ENCODE data around the gene AMN. TPM values are rescaled to one million over a fixed set of nuclear protein-coding genes. Genes with fewer than 3 reads are reported as not detected.

The AMN gene
- total RNA-seq, 2 experiments from 2014 or later: 0.35 to 5.6 TPM

DNA sequence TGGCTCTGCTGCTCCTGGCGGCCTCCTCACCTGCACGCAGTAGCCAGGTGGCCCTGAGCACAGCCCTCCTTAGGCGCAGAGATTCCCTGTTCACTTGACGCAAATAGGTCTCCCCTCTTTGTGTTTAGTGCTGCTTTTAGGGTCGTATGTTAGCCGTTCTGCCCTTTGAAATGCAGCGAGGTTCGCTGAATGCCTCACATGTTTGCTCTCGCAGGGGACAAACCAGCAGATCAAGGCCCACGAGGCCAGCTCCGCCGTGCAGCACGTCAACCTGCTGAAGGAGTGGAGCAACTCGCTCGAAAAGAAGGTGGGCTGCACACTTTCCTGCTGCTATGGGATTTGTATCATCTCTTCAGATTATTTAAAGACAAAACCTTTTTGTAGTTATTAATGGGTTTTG lies 31.4 kb upstream of the AMN start:
- BruUV-seq (replicated peaks): no TSS peak
- ChIA-PET CTCF (ENCODE audit: unreplicated experiment) (no interaction called here), POLR2A (no interaction called here)
- H3K79me2 ChIP-seq (ENCODE audit: insufficient read depth, low read depth, low read length): no peaks in the 10 kb centered on the region
- intact Hi-C loops (cut with micrococcal nuclease; ENCODE audit: unreplicated experiment): no loop called here
- H3K4me1 ChIP-seq (ENCODE audit: insufficient read depth, low read length, poor library complexity, severe bottlenecking): no peaks in the 10 kb centered on the region
- no peak overlapping the region for H2AFZ ChIP-seq (ENCODE audit: low read length)
- no peak overlapping the region for H3K27ac ChIP-seq (ENCODE audit: low read depth, low read length, poor library complexity, severe bottlenecking)
- TF ChIP-seq EZH2phosphoT487 (IDR thresholded peaks at IDR 0.05; ENCODE audit: borderline replicate concordance, low read depth, low read length): no peak
- TF ChIP-seq, protein P1, sequence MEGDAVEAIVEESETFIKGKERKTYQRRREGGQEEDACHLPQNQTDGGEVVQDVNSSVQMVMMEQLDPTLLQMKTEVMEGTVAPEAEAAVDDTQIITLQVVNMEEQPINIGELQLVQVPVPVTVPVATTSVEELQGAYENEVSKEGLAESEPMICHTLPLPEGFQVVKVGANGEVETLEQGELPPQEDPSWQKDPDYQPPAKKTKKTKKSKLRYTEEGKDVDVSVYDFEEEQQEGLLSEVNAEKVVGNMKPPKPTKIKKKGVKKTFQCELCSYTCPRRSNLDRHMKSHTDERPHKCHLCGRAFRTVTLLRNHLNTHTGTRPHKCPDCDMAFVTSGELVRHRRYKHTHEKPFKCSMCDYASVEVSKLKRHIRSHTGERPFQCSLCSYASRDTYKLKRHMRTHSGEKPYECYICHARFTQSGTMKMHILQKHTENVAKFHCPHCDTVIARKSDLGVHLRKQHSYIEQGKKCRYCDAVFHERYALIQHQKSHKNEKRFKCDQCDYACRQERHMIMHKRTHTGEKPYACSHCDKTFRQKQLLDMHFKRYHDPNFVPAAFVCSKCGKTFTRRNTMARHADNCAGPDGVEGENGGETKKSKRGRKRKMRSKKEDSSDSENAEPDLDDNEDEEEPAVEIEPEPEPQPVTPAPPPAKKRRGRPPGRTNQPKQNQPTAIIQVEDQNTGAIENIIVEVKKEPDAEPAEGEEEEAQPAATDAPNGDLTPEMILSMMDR (conservative IDR thresholded peaks at IDR 0.05; ENCODE audit: low read length): no peak
- no peak for DNase-seq (ENCODE audit: low spot score)
- no peak overlapping the region for H3K4me2 ChIP-seq (ENCODE audit: low read length)
- no peaks in the 10 kb centered on the region for H3K9me2 ChIP-seq (ENCODE audit: insufficient read depth, low read length)
- H3K36me3 ChIP-seq (ENCODE audit: insufficient read depth, low read length): no peaks in the 10 kb centered on the region
- no peaks in the 10 kb centered on the region for H3K9me3 ChIP-seq (ENCODE audit: low read length)
- H4K20me1 ChIP-seq (ENCODE audit: insufficient read depth, low read length): no peaks in the 10 kb centered on the region
- no peak overlapping the region for H3K4me3 ChIP-seq (ENCODE audit: low read depth, low read length, poor library complexity, severe bottlenecking)

GRCh38 chr14:102891556-102891955 lies 30.9 kb upstream of the AMN start:
- no peaks in the 10 kb centered on the region for H4K20me1 ChIP-seq (ENCODE audit: insufficient read depth, low read length)
- no peaks in the 10 kb centered on the region for H3K9me3 ChIP-seq (ENCODE audit: low read length)
- H3K9me2 ChIP-seq (ENCODE audit: insufficient read depth, low read length): no peaks in the 10 kb centered on the region
- DNase-seq (ENCODE audit: low spot score): no peak
- no TSS peak for BruUV-seq (replicated peaks)
- intact Hi-C loops (cut with micrococcal nuclease; ENCODE audit: unreplicated experiment): no loop called here
- no peak overlapping the region for H2AFZ ChIP-seq (ENCODE audit: low read length)
- CTCF ChIA-PET (ENCODE audit: unreplicated experiment): no interaction called here
- POLR2A ChIA-PET: no interaction called here
- no peak overlapping the region for H3K4me2 ChIP-seq (ENCODE audit: low read length)
- no peaks in the 10 kb centered on the region for H3K4me1 ChIP-seq (ENCODE audit: insufficient read depth, low read length, poor library complexity, severe bottlenecking)
- H3K4me3 ChIP-seq (ENCODE audit: low read depth, low read length, poor library complexity, severe bottlenecking): no peak overlapping the region
- no peak overlapping the region for H3K27ac ChIP-seq (ENCODE audit: low read depth, low read length, poor library complexity, severe bottlenecking)
- no peaks in the 10 kb centered on the region for H3K79me2 ChIP-seq (ENCODE audit: insufficient read depth, low read depth, low read length)
- TF ChIP-seq, protein P1 (conservative IDR thresholded peaks at IDR 0.05; ENCODE audit: low read length): no peak
- TF ChIP-seq EZH2phosphoT487 (IDR thresholded peaks at IDR 0.05; ENCODE audit: borderline replicate concordance, low read depth, low read length): no peak
- no peaks in the 10 kb centered on the region for H3K36me3 ChIP-seq (ENCODE audit: insufficient read depth, low read length)

DNA sequence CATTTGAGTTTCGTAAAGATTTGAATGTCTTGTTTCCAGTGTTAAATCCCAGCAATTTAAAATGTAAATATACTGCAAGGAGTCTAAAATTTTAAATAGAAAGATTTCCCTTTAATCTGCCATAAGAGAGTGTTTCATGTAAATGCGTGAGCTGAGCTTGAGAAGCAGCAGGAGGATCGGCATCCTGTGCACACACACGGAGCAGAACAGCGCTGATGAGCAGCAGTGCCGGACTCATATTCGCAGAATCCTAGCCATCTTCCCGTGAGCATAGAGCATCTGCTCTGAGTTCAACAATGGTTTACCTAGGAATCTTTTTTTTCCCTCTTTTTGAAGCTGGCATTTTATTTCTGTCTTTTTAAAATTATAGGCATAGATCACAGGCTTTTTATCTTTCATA lies 29.8 kb upstream of the AMN start:
- H3K27ac ChIP-seq (ENCODE audit: low read depth, low read length, poor library complexity, severe bottlenecking): no peak overlapping the region
- BruUV-seq (replicated peaks): no TSS peak
- no peaks in the 10 kb centered on the region for H3K9me2 ChIP-seq (ENCODE audit: insufficient read depth, low read length)
- no peaks in the 10 kb centered on the region for H3K4me1 ChIP-seq (ENCODE audit: insufficient read depth, low read length, poor library complexity, severe bottlenecking)
- no peaks in the 10 kb centered on the region for H3K79me2 ChIP-seq (ENCODE audit: insufficient read depth, low read depth, low read length)
- no peak overlapping the region for H3K4me2 ChIP-seq (ENCODE audit: low read length)
- no peaks in the 10 kb centered on the region for H3K36me3 ChIP-seq (ENCODE audit: insufficient read depth, low read length)
- no peak for DNase-seq (ENCODE audit: low spot score)
- ChIA-PET CTCF (ENCODE audit: unreplicated experiment) (no interaction called here), POLR2A (no interaction called here)
- no peak overlapping the region for H2AFZ ChIP-seq (ENCODE audit: low read length)
- H4K20me1 ChIP-seq (ENCODE audit: insufficient read depth, low read length): no peaks in the 10 kb centered on the region
- H3K4me3 ChIP-seq (ENCODE audit: low read depth, low read length, poor library complexity, severe bottlenecking): no peak overlapping the region
- TF ChIP-seq, protein P1 (conservative IDR thresholded peaks at IDR 0.05; ENCODE audit: low read length): no peak
- no peak for TF ChIP-seq EZH2phosphoT487 (IDR thresholded peaks at IDR 0.05; ENCODE audit: borderline replicate concordance, low read depth, low read length)
- intact Hi-C loops (cut with micrococcal nuclease; ENCODE audit: unreplicated experiment): no loop called here
- no peaks in the 10 kb centered on the region for H3K9me3 ChIP-seq (ENCODE audit: low read length)
